ENCODE results near the gene CD7.

CD7 gene

GRCh38 chr17:82294064-82294773 is 23.2 kb downstream of the CD7 start:
- DNase-seq (ENCODE audit: low spot score) (no peak), ATAC-seq (ENCODE audit: low read depth) (no peak)
- TF ChIP-seq CTCF (IDR thresholded peaks at IDR 0.05; ENCODE audit: poor library complexity, severe bottlenecking) = no peak
- Histone ChIP-seq H3K4me3 (ENCODE audit: severe bottlenecking) (peak overlapping the region; percentile 20), H3K36me3 (ENCODE audit: low read depth) (peaks cover 5% of the 10 kb centered on the region; the same call in 1 of the 2 replicates), H3K27ac (ENCODE audit: poor library complexity, severe bottlenecking) (peak overlapping the region; percentile 99), H3K27me3 (ENCODE audit: insufficient read depth, poor library complexity, severe bottlenecking) (no peaks in the 10 kb centered on the region), H3K4me1 (ENCODE audit: insufficient read depth, poor library complexity, severe bottlenecking) (peaks cover 52% of the 10 kb centered on the region), H3K9me3 (ENCODE audit: severe bottlenecking) (no peaks in the 10 kb centered on the region)

- Histone ChIP-seq H3K27me3 (ENCODE audit: insufficient read depth, poor library complexity, severe bottlenecking) (no peaks in the 10 kb centered on the region), H3K27ac (ENCODE audit: poor library complexity, severe bottlenecking) (peak overlapping the region; percentile 99), H3K4me1 (ENCODE audit: insufficient read depth, poor library complexity, severe bottlenecking) (peaks cover 58% of the 10 kb centered on the region), H3K9me3 (ENCODE audit: severe bottlenecking) (no peaks in the 10 kb centered on the region), H3K4me3 (ENCODE audit: severe bottlenecking) (peak overlapping the region; percentile 72), H3K36me3 (ENCODE audit: low read depth) (peaks cover 5% of the 10 kb centered on the region; the same call in 1 of the 2 replicates)
- peak; percentile 77 for ATAC-seq (ENCODE audit: low read depth)
- DNase-seq (ENCODE audit: low spot score) = peak; percentile 98
- no peak for TF ChIP-seq CTCF (IDR thresholded peaks at IDR 0.05; ENCODE audit: poor library complexity, severe bottlenecking)
Observed at GRCh38 chr17:82292251-82293154, 24.9 kb downstream of the CD7 start.

- Histone ChIP-seq H3K36me3 (ENCODE audit: low read depth) (peaks cover 5% of the 10 kb centered on the region; the same call in 1 of the 2 replicates), H3K27ac (ENCODE audit: poor library complexity, severe bottlenecking) (peak overlapping the region; percentile 99), H3K4me1 (ENCODE audit: insufficient read depth, poor library complexity, severe bottlenecking) (peaks cover 58% of the 10 kb centered on the region), H3K27me3 (ENCODE audit: insufficient read depth, poor library complexity, severe bottlenecking) (no peaks in the 10 kb centered on the region), H3K9me3 (ENCODE audit: severe bottlenecking) (no peaks in the 10 kb centered on the region), H3K4me3 (ENCODE audit: severe bottlenecking) (peak overlapping the region; percentile 72)
- DNase-seq (ENCODE audit: low spot score) (no peak), ATAC-seq (ENCODE audit: low read depth) (no peak)
- no peak for TF ChIP-seq CTCF (IDR thresholded peaks at IDR 0.05; ENCODE audit: poor library complexity, severe bottlenecking)
Observed at GRCh38 chr17:82291582-82292250, 25.7 kb downstream of the CD7 start.

GRCh38 chr17:82287868-82288801 is 29.3 kb downstream of the CD7 start:
- Histone ChIP-seq H3K36me3 (ENCODE audit: low read depth) (no peaks in the 10 kb centered on the region), H3K4me1 (ENCODE audit: insufficient read depth, poor library complexity, severe bottlenecking) (peaks cover 52% of the 10 kb centered on the region), H3K9me3 (ENCODE audit: severe bottlenecking) (no peaks in the 10 kb centered on the region), H3K27me3 (ENCODE audit: insufficient read depth, poor library complexity, severe bottlenecking) (no peaks in the 10 kb centered on the region), H3K27ac (ENCODE audit: poor library complexity, severe bottlenecking) (peak overlapping the region; percentile 99), H3K4me3 (ENCODE audit: severe bottlenecking) (no peak overlapping the region)
- DNase-seq (ENCODE audit: low spot score) = peak; percentile 96
- no peak for TF ChIP-seq CTCF (IDR thresholded peaks at IDR 0.05; ENCODE audit: poor library complexity, severe bottlenecking)
- peak; percentile 55 for ATAC-seq (ENCODE audit: low read depth)
